CD8-positive, alpha-beta memory T cell (primary cell): ENCODE results near the gene RRAD. TPM values are rescaled to one million over a fixed set of nuclear protein-coding genes. Genes with fewer than 3 reads are reported as not detected.
A peak's percentile ranks its signal among the peaks of the same experiment; 100 is the strongest.
"Not testable (repeated sequence)": the region's sequence is repeated elsewhere in the genome, so short reads cannot be mapped to it uniquely, and the experiment has no call there.

Experiments used
- CTCF ChIA-PET: fragments of 350-600 bp; sonication (Branson Sonifier 250); formaldehyde crosslinking; loops from one replicate; lab custom pipeline; 2021; ENCODE audit warnings: antibody characterized with exemption; lab: Charles Lee
- POLR2A ChIA-PET: fragments of 350-600 bp; sonication (Branson Sonifier 250); formaldehyde crosslinking; loops from one replicate; lab custom pipeline; 2021; ENCODE audit warnings: antibody characterized with exemption; lab: Charles Lee
- DNase-seq, 5 donors: peaks; one replicate each; pipeline versions ENCODE4 v3.0.0 to v3.0.0-alpha.2; 2020 to 2022; ENCODE audit warnings: mixed read lengths in 1 of 5
- H3K27ac ChIP-seq: one replicate; pipeline ENCODE4 v1.7.0; 2013; ENCODE audit warnings: low read depth, mild to moderate bottlenecking, low read length, moderate library complexity
- H3K27me3 ChIP-seq: 2 replicates; pipeline ENCODE4 v1.7.0; 2013; ENCODE audit warnings: low read length, mild to moderate bottlenecking; ENCODE audit not compliant: insufficient read depth, poor library complexity, severe bottlenecking
- H3K36me3 ChIP-seq: 2 replicates; pipeline ENCODE4 v1.7.0; 2013; ENCODE audit warnings: mild to moderate bottlenecking, low read length, moderate library complexity; ENCODE audit not compliant: insufficient read depth
- H3K4me1 ChIP-seq: 2 replicates; pipeline ENCODE4 v1.7.0; 2013; ENCODE audit warnings: mild to moderate bottlenecking, low read length, moderate library complexity; ENCODE audit not compliant: insufficient read depth
- H3K4me3 ChIP-seq: 2 replicates; pipeline ENCODE4 v1.7.0; 2013; ENCODE audit warnings: mild to moderate bottlenecking, low read length
- H3K9me3 ChIP-seq: 2 replicates; pipeline ENCODE4 v1.7.0; 2013; ENCODE audit warnings: mild to moderate bottlenecking, low read length
- H3K27ac Mint-ChIP-seq, 8 donors: one replicate each; pipeline ENCODE4 v1.8.0; 2020 to 2021; ENCODE audit warnings: mixed read lengths in 8 of 8, mild to moderate bottlenecking in 6 of 8, inconsistent platforms in 3 of 8, moderate library complexity in 3 of 8
- H3K27me3 Mint-ChIP-seq, 2 donors: one replicate each; pipeline ENCODE4 v1.8.0; 2020 to 2021; ENCODE audit warnings: mixed read lengths in 2 of 2, mild to moderate bottlenecking in 1 of 2, moderate library complexity in 1 of 2
- H3K36me3 Mint-ChIP-seq, 3 donors: one replicate each; pipeline ENCODE4 v1.8.0; 2020 to 2021; ENCODE audit warnings: mixed read lengths in 3 of 3, inconsistent platforms in 1 of 3, mild to moderate bottlenecking in 1 of 3
- H3K4me1 Mint-ChIP-seq, 3 donors: one replicate each; pipeline ENCODE4 v1.8.0; 2020 to 2021; ENCODE audit warnings: mixed read lengths in 3 of 3, inconsistent platforms in 1 of 3, mild to moderate bottlenecking in 1 of 3
- H3K4me3 Mint-ChIP-seq, 7 donors: one replicate each; pipeline ENCODE4 v1.8.0; 2020 to 2021; ENCODE audit warnings: mixed read lengths in 7 of 7, mild to moderate bottlenecking in 6 of 7, moderate library complexity in 4 of 7, inconsistent platforms in 2 of 7
- H3K9me3 Mint-ChIP-seq, 5 donors: one replicate each; pipeline ENCODE4 v1.8.0; 2020 to 2022; ENCODE audit warnings: mixed read lengths in 5 of 5, mild to moderate bottlenecking in 3 of 5, moderate library complexity in 2 of 5, inconsistent platforms in 1 of 5
- polyA plus RNA-seq: library from polyadenylated mRNA; unstranded; fragments of 300-500 nt; fragmentation: Illumina TruSeq; gene quantifications from one replicate; pipeline ENCODE4 v1.2.3, GENCODE V29; 2021
- total RNA-seq, 2 experiments: library from RNA; stranded (reverse); gene quantifications; one replicate each; pipeline ENCODE4 v1.2.3, GENCODE V29; 2021

RRAD gene
- total and polyA plus RNA-seq, 3 experiments from 2014 or later = 0.60 to 0.88 TPM; not detected in 1

DNA sequence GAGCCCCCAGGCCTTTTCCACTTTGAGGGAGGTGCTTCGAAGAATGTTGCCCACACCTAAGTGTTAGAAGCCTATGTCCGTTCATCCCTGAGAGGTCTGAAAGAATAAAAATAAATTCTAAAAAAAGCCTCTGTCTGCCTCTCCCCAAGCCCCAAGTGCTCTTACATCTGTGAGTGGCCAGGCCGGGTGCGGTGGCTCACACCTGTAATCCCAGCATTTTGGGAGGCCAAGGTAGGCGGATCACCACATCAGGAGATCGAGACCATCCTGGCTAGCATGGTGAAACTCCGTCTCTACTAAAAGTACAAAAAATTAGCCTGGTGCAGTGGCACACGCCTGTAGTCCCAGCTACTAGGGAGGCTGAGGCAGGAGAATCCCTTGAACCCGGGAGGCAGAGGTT is 19.6 kb upstream of the RRAD start:
- DNase-seq, H3K9me3 ChIP-seq, H3K27ac Mint-ChIP-seq, H3K9me3 Mint-ChIP-seq, H3K27ac ChIP-seq, H3K4me3 Mint-ChIP-seq, H3K4me3 ChIP-seq, POLR2A ChIA-PET, H3K4me1 ChIP-seq, CTCF ChIA-PET: not testable (repeated sequence)
- Mint-ChIP-seq H3K36me3 (peaks cover 0 to 40% (median 5%) of the 10 kb centered on the region in 3 donors), H3K4me1 (peaks cover 13 to 25% (median 15%) of the 10 kb centered on the region in 3 donors), H3K27me3 (peaks cover 9 to 19% of the 10 kb centered on the region in 2 donors)
- peaks cover 19% of the 10 kb centered on the region for H3K36me3 ChIP-seq
- H3K27me3 ChIP-seq = peaks cover 10% of the 10 kb centered on the region

- H3K4me1 ChIP-seq = peaks cover 7% of the 10 kb centered on the region
- CTCF ChIA-PET = interaction anchor here (0.8 to 1.0 kb wide), 2 partner anchors 17 to 20 kb away, joined by 3 read pairs; partner anchors contain the start of gene CES3
- no peak for DNase-seq
- peaks cover 19% of the 10 kb centered on the region for H3K36me3 ChIP-seq
- H3K27ac ChIP-seq = no peak overlapping the region
- H3K4me1 Mint-ChIP-seq = peaks cover 13 to 19% (median 15%) of the 10 kb centered on the region in 3 donors
- no peaks in the 10 kb centered on the region for H3K9me3 Mint-ChIP-seq
- no peaks in the 10 kb centered on the region for H3K9me3 ChIP-seq
- H3K36me3 Mint-ChIP-seq = peaks cover 0 to 48% (median 8%) of the 10 kb centered on the region in 3 donors
- peaks cover 5 to 10% of the 10 kb centered on the region in 2 donors for H3K27me3 Mint-ChIP-seq
- peaks cover 2% of the 10 kb centered on the region for H3K27me3 ChIP-seq
- no peak overlapping the region for H3K4me3 ChIP-seq
- POLR2A ChIA-PET = interaction anchor here (0.9 kb wide), 1 partner anchor 9 kb away, joined by 3 read pairs; no protein-coding TSS in a partner anchor
- no peak overlapping the region for H3K27ac Mint-ChIP-seq
- H3K4me3 Mint-ChIP-seq = no peak overlapping the region
These were observed 18.7 kb upstream of the RRAD start for GRCh38 chr16:66944054-66944441.

- ChIA-PET POLR2A (interaction anchor here (0.9 kb wide), 1 partner anchor 9 kb away, joined by 3 read pairs; no protein-coding TSS in a partner anchor), CTCF (interaction anchor here (1.0 to 1.3 kb wide), 3 partner anchors 11 to 63 kb away, joined by 3 read pairs; partner anchors contain the start of genes CES3 and PDP2)
- peaks cover 0 to 53% (median 8%) of the 10 kb centered on the region in 3 donors for H3K36me3 Mint-ChIP-seq
- H3K27ac ChIP-seq = no peak overlapping the region
- H3K27me3 ChIP-seq = no peaks in the 10 kb centered on the region
- H3K4me1 ChIP-seq = peaks cover 4% of the 10 kb centered on the region
- H3K4me1 Mint-ChIP-seq = peaks cover 13 to 19% (median 13%) of the 10 kb centered on the region in 3 donors
- H3K9me3 ChIP-seq = no peaks in the 10 kb centered on the region
- H3K27me3 Mint-ChIP-seq = peaks cover 0 to 5% of the 10 kb centered on the region in 2 donors
- no peak for DNase-seq
- no peak overlapping the region for H3K4me3 Mint-ChIP-seq
- no peak overlapping the region for H3K4me3 ChIP-seq
- H3K9me3 Mint-ChIP-seq = no peaks in the 10 kb centered on the region
- H3K27ac Mint-ChIP-seq = no peak overlapping the region
- H3K36me3 ChIP-seq = peaks cover 19% of the 10 kb centered on the region
These were observed 18.2 kb upstream of the RRAD start for GRCh38 chr16:66943426-66944053.

DNA sequence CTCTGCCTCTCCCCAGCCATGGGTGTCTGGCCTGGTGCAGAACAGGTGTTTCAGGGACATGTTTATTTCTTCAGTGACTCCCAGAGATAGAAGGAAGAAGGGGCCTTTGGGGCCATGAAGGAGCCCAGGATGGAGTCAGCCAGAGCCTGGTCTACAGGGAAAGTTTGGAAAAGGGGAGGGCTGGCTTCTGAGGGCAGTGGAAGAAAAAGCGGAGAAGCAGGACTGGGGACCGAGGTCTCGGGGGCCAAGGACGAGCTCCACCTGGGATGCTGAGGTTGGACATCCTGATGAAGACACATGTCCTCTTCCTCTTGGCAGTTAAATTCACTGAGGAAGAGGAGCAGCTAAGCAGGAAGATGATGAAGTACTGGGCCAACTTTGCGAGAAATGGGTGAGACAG is 17.6 kb upstream of the RRAD start:
- H3K36me3 Mint-ChIP-seq = peaks cover 0 to 59% (median 8%) of the 10 kb centered on the region in 3 donors
- H3K4me3 Mint-ChIP-seq = no peak overlapping the region
- Histone ChIP-seq H3K9me3 (no peaks in the 10 kb centered on the region), H3K4me1 (no peaks in the 10 kb centered on the region), H3K27ac (no peak overlapping the region), H3K36me3 (peaks cover 19% of the 10 kb centered on the region), H3K4me3 (no peak overlapping the region), H3K27me3 (no peaks in the 10 kb centered on the region)
- no peaks in the 10 kb centered on the region for H3K27me3 Mint-ChIP-seq
- no peak for DNase-seq
- ChIA-PET POLR2A (interaction anchor here (0.9 kb wide), 1 partner anchor 10 kb away, joined by 3 read pairs; no protein-coding TSS in a partner anchor), CTCF (interaction anchor here (1.0 to 1.3 kb wide), 2 partner anchors 11 to 62 kb away, joined by 3 read pairs; partner anchors contain the start of gene PDP2)
- H3K9me3 Mint-ChIP-seq = no peaks in the 10 kb centered on the region
- H3K27ac Mint-ChIP-seq = peak overlapping the region in 1 of 8 donors; percentile 61
- peaks cover 7 to 15% (median 8%) of the 10 kb centered on the region in 3 donors for H3K4me1 Mint-ChIP-seq

- Histone ChIP-seq H3K36me3 (peaks cover 19% of the 10 kb centered on the region), H3K27me3 (no peaks in the 10 kb centered on the region), H3K4me1 (peaks cover 14% of the 10 kb centered on the region), H3K4me3 (no peak overlapping the region), H3K27ac (no peak overlapping the region), H3K9me3 (no peaks in the 10 kb centered on the region)
- ChIA-PET CTCF (no interaction called here), POLR2A (no interaction called here)
- Mint-ChIP-seq H3K9me3 (no peaks in the 10 kb centered on the region), H3K27me3 (no peaks in the 10 kb centered on the region), H3K4me3 (no peak overlapping the region), H3K4me1 (peaks cover 20 to 34% (median 23%) of the 10 kb centered on the region in 3 donors), H3K27ac (no peak overlapping the region), H3K36me3 (peaks cover 0 to 71% (median 11%) of the 10 kb centered on the region in 3 donors)
- DNase-seq = no peak
These were observed 14.9 kb upstream of the RRAD start for GRCh38 chr16:66940236-66940635.

DNA sequence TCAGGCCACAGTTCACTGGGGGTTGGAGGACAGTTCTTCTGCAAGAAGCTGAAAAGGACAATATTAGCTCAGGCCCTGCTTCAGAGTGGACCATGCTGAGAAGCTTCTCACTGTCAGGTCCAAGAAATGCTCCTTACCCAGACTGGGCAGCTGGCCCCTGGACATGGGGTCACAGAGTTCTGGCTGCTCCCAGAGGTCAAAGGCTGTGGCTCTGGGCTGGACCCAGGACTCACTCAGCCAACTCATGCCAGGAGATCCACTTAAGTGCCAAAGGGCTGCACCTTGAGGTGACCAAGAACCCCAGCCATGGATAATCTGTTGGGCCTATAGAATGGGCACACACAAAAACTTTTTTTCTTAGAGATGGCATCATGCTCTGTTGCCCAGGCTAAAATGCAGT is 14.0 kb upstream of the RRAD start:
- H3K36me3 Mint-ChIP-seq = peaks cover 0 to 79% (median 11%) of the 10 kb centered on the region in 3 donors
- peaks cover 0 to under 1% of the 10 kb centered on the region in 2 donors for H3K27me3 Mint-ChIP-seq
- Histone ChIP-seq H3K9me3 (no peaks in the 10 kb centered on the region), H3K27ac (no peak overlapping the region), H3K27me3 (no peaks in the 10 kb centered on the region), H3K4me3 (no peak overlapping the region), H3K4me1 (peaks cover 17% of the 10 kb centered on the region), H3K36me3 (peaks cover 19% of the 10 kb centered on the region)
- no peak for DNase-seq
- H3K9me3 Mint-ChIP-seq = no peaks in the 10 kb centered on the region
- POLR2A ChIA-PET = no interaction called here
- CTCF ChIA-PET = no interaction called here
- H3K27ac Mint-ChIP-seq = peak overlapping the region in 2 of 8 donors; percentile 37 to 71
- H3K4me3 Mint-ChIP-seq = peak overlapping the region in 1 of 7 donors; percentile 66
- H3K4me1 Mint-ChIP-seq = peaks cover 25 to 42% (median 26%) of the 10 kb centered on the region in 3 donors

DNA sequence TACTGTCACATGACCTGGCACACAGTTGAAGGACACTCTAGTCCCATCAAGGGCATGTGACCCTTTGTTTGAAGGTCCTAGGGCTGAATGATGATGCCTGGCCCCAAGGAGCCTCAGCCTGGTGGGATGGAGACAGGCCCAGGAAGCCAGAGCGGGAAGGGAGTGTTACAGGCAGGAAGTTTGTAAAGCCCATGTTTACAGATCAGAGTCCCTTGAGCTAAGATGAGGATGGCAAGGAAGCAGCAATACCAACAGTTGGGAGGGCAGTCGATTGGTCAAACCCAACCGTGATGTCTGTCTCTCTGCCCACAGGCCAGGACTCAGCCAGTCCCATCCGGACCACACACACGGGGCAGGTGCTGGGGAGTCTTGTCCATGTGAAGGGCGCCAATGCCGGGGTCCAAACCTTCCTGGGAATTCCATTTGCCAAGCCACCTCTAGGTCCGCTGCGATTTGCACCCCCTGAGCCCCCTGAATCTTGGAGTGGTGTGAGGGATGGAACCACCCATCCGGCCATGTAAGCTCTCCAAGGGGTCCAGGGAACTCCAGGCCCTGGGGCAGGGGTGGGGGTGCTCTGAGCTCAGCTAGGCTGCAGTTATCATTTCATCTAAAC is 12.5 kb upstream of the RRAD start:
- H3K4me1 ChIP-seq = peaks cover 25% of the 10 kb centered on the region
- no peak for DNase-seq
- H3K36me3 Mint-ChIP-seq = peaks cover 0 to 80% (median 11%) of the 10 kb centered on the region in 3 donors
- peaks cover 0 to 3% of the 10 kb centered on the region in 2 donors for H3K27me3 Mint-ChIP-seq
- peak overlapping the region in 5 of 8 donors; percentile 40 to 80 (median 58) for H3K27ac Mint-ChIP-seq
- H3K4me1 Mint-ChIP-seq = peaks cover 40 to 58% (median 40%) of the 10 kb centered on the region in 3 donors
- H3K4me3 ChIP-seq = no peak overlapping the region
- H3K27ac ChIP-seq = no peak overlapping the region
- no peaks in the 10 kb centered on the region for H3K27me3 ChIP-seq
- peaks cover 15% of the 10 kb centered on the region for H3K36me3 ChIP-seq
- no peaks in the 10 kb centered on the region for H3K9me3 Mint-ChIP-seq
- ChIA-PET POLR2A (no interaction called here), CTCF (interaction anchor here (1.0 kb wide), 1 partner anchor 10 kb away, joined by 3 read pairs; no protein-coding TSS in a partner anchor)
- peak overlapping the region in 4 of 7 donors; percentile 5 to 71 (median 39) for H3K4me3 Mint-ChIP-seq
- H3K9me3 ChIP-seq = no peaks in the 10 kb centered on the region
